HL-60 (cell line): ENCODE data around the gene ACTN4.

Experiments used
- DNase-seq, 2 experiments: peaks; one replicate each; pipeline ENCODE4 v3.0.0-alpha.2; 2010 to 2020; ENCODE audit warnings: low read depth in 1 of 2, low spot score in 1 of 2
- H3K27ac ChIP-seq: fragments of 250-450 bp; sonication (Bioruptor Pico); replicated peaks from 2 replicates; pipeline ENCODE4 v1.5.1; 2020; ENCODE audit warnings: mild to moderate bottlenecking, moderate library complexity
- H3K27me3 ChIP-seq: fragments of 250-450 bp; sonication (Bioruptor Pico); 2 replicates; pipeline ENCODE4 v1.5.1; 2021; ENCODE audit warnings: mild to moderate bottlenecking, moderate library complexity; ENCODE audit not compliant: insufficient read depth, poor library complexity, severe bottlenecking
- H3K4me3 ChIP-seq: replicated peaks from 2 replicates; pipeline ENCODE4 v1.5.1; 2011; ENCODE audit warnings: mild to moderate bottlenecking, control low read depth, low read length; ENCODE audit not compliant: insufficient read depth
- GABPA ChIP-seq: IDR thresholded peaks from 2 replicates; pipeline ENCODE4 v1.6.1; 2012; ENCODE audit warnings: low read depth
- POLR2AphosphoS5 ChIP-seq: IDR thresholded peaks from 2 replicates; pipeline ENCODE4 v1.6.1; 2012; ENCODE audit warnings: low read depth
- REST ChIP-seq: IDR thresholded peaks from 2 replicates; pipeline ENCODE4 v1.6.1; 2012; ENCODE audit warnings: low read depth; ENCODE audit not compliant: insufficient replicate concordance
- SPI1 ChIP-seq: IDR thresholded peaks from 2 replicates; pipeline ENCODE4 v1.6.1; 2012; ENCODE audit warnings: low read depth, mild to moderate bottlenecking, borderline replicate concordance
- TF ChIP-seq, protein P1 (sequence below): IDR thresholded peaks from one replicate; pipeline ENCODE4 v1.5.1; 2011; ENCODE audit warnings: low read length, control low read depth, inconsistent platforms; ENCODE audit not compliant: insufficient read depth

ACTN4 gene

GRCh38 chr19:38619361-38620174, 27.9 kb upstream of the ACTN4 start:
- TF ChIP-seq GABPA (no peak), REST (no peak), SPI1 (no peak), POLR2AphosphoS5 (no peak)
- TF ChIP-seq, protein P1, sequence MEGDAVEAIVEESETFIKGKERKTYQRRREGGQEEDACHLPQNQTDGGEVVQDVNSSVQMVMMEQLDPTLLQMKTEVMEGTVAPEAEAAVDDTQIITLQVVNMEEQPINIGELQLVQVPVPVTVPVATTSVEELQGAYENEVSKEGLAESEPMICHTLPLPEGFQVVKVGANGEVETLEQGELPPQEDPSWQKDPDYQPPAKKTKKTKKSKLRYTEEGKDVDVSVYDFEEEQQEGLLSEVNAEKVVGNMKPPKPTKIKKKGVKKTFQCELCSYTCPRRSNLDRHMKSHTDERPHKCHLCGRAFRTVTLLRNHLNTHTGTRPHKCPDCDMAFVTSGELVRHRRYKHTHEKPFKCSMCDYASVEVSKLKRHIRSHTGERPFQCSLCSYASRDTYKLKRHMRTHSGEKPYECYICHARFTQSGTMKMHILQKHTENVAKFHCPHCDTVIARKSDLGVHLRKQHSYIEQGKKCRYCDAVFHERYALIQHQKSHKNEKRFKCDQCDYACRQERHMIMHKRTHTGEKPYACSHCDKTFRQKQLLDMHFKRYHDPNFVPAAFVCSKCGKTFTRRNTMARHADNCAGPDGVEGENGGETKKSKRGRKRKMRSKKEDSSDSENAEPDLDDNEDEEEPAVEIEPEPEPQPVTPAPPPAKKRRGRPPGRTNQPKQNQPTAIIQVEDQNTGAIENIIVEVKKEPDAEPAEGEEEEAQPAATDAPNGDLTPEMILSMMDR: no peak
- no peaks in the 10 kb centered on the region for H3K27me3 ChIP-seq
- peak in 1 of 2 experiments; percentile 9 for DNase-seq
- peak overlapping the region; percentile 80 for H3K27ac ChIP-seq
- H3K4me3 ChIP-seq: peak overlapping the region; percentile 88

DNA sequence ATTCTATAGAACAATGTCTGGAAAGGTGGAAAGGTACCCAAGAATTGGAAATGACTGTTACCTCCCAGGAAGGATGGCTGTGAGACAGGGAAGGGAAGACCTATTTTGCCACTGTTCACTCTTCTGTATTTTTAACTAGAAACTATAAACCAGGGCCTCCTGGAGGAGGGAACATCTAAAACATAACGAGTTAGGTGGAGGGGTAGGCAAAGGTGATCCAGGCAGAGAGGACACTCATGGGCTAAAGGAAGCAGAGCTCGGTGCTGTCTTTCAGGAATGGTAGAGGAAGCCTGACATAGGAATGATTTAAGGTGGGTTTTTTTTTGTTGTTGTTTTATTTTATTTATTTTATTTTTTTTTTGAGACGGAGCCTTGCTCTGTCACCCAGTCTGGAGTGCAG, 22.6 kb upstream of the ACTN4 start:
- H3K4me3 ChIP-seq: no peak overlapping the region
- TF ChIP-seq POLR2AphosphoS5 (no peak), REST (no peak), GABPA (no peak), SPI1 (no peak)
- TF ChIP-seq, protein P1: no peak

DNA sequence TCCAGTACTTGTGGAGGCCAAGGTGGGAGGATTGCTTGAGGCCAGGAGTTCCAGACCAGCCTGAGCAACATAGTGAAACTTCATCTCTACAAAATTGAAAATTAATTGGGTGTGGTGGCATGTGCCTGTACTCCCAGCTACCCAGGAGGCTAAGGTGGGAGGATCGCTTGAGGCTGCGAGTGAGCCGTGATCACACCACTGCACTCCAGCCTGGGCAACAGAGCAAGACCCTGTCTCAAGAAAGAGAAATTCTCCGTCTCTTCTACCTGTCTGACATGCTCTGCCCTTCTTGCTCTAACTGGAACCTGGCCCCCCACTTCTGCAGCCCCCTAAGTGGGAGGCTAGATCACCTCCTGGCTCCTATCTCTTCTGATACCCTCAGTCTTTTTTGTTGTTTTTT, 21.0 kb upstream of the ACTN4 start:
- Histone ChIP-seq H3K27me3 (no peaks in the 10 kb centered on the region), H3K4me3 (no peak overlapping the region), H3K27ac (no peak overlapping the region)
- no peak for TF ChIP-seq POLR2AphosphoS5
- TF ChIP-seq, protein P1: no peak
- no peak for TF ChIP-seq GABPA
- no peak for TF ChIP-seq REST
- no peak for TF ChIP-seq SPI1
- no peak for DNase-seq

More for the DNA sequence above, 22.6 kb upstream of the ACTN4 start:
- Histone ChIP-seq H3K27me3 (no peaks in the 10 kb centered on the region), H3K27ac (no peak overlapping the region)
- no peak for DNase-seq
